GM12872 (cell line): Measurements from ENCODE around the gene ALG8.

ENCODE experiments used
- TF ChIP-seq, protein P1 (sequence below): IDR thresholded peaks from 3 replicates; pipeline ENCODE4 v1.5.1; 2011; ENCODE audit warnings: low read depth, mild to moderate bottlenecking, low read length, moderate library complexity; ENCODE audit not compliant: insufficient read depth

ALG8 gene

DNA sequence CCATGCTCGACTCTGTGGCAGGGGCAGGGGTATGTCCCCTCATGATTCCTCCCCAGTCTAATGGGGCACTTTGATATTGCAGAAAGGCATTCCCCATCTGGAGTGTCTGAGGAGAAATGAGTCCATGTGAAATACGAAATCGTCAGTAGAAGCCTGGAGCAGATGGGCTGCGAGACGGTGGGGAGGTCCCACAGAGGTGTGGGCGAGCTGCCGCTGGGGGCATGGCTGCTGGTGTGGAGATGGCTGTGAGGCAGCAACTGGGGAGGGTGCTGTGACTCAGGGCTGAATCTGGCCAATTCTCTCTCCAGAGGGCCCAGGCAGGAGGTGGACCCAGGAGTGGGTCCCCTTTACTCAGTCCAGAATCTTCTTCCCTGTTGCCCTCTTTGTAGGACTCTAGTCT is 37.8 kb upstream of the ALG8 start:
- TF ChIP-seq, protein P1, sequence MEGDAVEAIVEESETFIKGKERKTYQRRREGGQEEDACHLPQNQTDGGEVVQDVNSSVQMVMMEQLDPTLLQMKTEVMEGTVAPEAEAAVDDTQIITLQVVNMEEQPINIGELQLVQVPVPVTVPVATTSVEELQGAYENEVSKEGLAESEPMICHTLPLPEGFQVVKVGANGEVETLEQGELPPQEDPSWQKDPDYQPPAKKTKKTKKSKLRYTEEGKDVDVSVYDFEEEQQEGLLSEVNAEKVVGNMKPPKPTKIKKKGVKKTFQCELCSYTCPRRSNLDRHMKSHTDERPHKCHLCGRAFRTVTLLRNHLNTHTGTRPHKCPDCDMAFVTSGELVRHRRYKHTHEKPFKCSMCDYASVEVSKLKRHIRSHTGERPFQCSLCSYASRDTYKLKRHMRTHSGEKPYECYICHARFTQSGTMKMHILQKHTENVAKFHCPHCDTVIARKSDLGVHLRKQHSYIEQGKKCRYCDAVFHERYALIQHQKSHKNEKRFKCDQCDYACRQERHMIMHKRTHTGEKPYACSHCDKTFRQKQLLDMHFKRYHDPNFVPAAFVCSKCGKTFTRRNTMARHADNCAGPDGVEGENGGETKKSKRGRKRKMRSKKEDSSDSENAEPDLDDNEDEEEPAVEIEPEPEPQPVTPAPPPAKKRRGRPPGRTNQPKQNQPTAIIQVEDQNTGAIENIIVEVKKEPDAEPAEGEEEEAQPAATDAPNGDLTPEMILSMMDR, result no peak

DNA sequence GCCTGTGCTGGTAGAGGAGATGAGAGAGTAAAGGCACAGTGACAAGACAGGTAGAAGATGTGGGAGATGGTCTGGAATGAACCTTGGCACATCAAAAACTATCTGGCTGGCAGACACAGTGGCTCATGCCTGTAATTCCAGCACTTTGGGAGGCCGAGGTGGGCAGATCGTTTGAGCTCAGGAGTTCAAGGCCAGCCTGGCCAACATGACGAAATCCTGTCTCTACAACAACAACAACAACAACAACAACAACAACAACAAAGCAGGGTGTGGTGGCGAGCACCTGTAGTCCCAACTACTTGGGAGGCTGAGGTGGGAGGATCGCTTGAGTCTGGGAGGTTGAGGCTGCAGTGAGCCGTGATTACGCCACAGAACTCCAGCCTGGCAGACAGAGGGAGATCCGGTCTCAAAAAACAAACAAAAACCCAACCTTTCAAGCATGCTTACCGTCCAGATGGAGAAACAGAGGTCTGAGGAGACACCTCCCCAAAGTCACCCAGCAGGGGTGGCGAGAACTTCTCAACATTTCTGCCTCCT is 37.2 kb upstream of the ALG8 start:
- TF ChIP-seq, protein P1, result no peak

DNA sequence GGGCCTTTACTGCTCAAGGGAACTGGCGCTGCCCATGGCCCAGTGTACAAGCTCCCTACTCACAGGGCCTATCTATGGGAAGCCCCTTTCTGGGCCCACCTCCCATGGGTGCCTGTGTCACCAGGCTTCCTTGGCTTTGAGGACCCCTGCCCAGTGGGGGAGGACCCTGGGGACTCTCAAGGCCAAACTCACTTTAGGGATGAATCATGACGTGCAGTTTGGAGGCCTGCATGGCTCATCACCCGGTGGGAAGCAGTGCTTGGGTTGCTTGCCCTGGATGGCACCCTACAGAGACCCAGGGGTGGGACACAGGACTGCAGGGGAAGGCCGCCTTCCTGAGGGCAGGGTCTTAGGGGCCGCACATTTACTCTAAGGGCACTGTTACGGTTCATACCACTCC is 32.5 kb upstream of the ALG8 start:
- TF ChIP-seq, protein P1, result no peak

DNA sequence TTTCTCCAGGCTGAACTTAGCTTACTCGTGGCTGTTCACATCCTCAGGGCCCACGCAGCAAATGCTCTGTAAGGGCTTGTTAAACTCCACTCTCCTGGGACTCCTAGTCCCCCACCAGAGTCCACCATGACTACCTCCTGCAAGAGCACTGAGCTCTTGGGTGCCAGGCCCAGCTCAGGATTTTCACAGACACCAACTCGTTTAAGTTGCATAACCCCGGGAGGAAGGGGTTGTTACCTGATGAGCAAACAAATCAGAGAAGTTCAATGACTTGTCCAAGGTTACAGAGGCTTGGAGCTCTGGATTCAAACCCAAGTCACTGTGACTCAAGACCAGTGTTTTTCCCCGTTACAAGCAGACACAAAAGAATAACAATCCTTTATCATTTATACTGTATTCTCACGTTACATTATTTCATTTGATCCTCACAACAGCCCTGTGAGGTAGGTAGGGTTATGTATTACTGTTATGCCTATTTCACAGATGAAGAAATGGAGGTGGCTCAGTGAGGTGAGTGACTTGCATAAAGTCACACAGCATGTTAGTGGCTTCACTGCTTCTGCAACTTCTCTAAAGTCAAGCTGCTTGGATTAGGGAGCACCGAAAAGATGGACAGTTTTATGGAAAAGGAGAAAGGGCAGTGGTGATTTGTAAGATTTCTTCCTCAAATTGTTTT is 31.6 kb upstream of the ALG8 start:
- TF ChIP-seq, protein P1, result no peak

DNA sequence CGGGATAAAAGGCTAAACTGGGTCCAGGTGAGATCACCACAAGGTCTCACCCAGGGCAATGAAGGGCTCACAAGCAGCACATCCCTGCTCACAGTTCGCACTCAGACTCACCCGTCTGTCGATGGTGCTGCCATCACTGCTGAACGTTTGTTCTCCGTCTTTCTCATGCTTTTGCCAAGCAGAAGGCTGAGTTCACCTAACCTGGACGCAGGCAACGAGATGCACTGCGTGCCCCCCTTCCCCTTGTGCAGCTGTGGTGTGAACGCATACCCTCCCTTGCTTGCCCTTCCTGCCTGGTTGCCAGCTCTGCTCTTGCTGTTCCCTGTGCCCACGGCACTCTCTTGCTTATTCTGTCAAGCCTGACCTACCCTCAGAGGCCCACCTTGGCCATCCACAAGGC is 31.0 kb upstream of the ALG8 start:
- TF ChIP-seq, protein P1, result no peak

DNA sequence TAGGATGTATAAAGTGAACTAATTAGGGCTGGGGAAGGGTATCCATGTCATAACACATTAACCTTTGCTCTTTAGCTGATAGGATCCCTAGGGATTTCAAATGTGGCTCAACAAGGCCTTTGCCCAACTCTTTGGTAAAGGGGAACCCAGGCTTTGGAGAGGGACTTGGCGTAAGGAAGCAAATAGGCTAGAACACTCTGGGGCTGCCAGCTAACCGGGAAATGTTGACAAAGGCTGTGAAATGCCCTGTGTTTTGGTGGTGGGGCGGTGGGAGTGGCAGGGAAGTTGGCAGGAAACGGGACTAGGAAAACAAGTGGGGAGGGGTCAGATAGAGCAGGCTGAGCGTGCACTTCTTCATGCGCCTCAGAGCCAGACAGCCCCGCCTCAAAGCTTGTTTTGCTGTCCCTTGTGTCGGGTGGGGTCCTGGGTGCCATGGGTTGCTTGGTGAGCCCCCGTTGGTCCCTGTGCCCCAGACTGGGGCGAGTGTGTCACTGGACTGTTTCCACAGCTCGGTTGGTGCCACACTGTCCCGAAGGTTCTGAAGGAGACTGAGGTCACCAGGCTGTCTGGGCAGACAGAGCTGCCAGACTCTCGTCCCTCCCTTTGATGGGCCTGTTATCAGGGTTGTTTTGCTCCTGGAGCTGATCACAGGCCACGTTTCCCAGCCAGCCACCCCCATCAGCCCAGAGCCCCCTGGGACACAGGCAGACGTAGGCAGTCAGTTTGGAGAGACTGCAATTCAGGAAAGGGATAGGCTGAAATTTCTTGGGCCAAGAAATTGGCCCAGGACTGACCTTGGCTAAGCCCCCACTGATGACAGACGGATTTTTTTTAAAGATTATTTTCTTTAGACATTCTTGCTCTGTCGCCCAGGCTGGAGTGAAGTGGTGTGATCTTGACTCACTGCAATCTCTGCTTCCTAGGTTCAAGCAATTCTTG is 29.4 kb upstream of the ALG8 start:
- TF ChIP-seq, protein P1, result no peak

DNA sequence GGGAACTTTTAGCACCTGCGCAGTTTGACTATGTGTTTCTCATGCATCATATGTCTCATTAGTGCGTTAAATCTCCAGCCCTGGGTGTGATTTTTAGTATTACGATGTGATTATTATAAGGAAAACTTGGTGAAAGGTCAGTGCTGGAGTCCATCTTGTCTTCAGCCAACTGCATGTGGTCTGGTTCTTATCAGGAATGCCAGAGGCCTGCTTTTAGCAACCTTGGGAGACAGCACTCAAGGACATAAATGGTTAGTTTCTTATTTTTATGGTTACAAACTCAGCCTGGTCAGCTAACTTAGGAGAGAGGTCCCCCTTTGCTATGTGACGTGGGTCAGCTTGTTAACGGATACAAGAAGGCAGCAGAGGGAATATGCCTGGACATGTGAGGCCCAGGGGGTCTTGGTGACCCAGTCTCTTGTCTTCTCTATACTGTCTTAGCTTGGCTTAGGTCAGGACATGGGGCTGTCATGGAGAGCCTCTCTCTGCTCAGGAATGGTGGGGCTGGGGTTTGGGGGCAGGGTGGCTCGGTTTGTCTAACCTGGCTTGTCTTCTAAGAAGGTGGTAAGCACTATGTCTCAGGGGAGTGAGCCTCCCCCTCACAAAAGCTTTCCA is 27.5 kb upstream of the ALG8 start:
- TF ChIP-seq, protein P1, result no peak
